Measurements from ENCODE around the gene CCDC184.
"Not testable (repeated sequence)": the region's sequence is repeated elsewhere in the genome, so short reads cannot be mapped to it uniquely, and the experiment has no call there.

CCDC184 gene

GRCh38 chr12:48143898-48144297 is 39.5 kb upstream of the CCDC184 start:
- no peaks in the 10 kb centered on the region for H3K9me2 ChIP-seq (ENCODE audit: low read depth, low read length)
- TF ChIP-seq, protein P1, sequence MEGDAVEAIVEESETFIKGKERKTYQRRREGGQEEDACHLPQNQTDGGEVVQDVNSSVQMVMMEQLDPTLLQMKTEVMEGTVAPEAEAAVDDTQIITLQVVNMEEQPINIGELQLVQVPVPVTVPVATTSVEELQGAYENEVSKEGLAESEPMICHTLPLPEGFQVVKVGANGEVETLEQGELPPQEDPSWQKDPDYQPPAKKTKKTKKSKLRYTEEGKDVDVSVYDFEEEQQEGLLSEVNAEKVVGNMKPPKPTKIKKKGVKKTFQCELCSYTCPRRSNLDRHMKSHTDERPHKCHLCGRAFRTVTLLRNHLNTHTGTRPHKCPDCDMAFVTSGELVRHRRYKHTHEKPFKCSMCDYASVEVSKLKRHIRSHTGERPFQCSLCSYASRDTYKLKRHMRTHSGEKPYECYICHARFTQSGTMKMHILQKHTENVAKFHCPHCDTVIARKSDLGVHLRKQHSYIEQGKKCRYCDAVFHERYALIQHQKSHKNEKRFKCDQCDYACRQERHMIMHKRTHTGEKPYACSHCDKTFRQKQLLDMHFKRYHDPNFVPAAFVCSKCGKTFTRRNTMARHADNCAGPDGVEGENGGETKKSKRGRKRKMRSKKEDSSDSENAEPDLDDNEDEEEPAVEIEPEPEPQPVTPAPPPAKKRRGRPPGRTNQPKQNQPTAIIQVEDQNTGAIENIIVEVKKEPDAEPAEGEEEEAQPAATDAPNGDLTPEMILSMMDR (IDR thresholded peaks at IDR 0.05; ENCODE audit: low read length): no peak
- TF ChIP-seq EZH2 (IDR thresholded peaks at IDR 0.05; ENCODE audit: borderline replicate concordance, low read length): no peak
- no peak overlapping the region for H3K4me3 ChIP-seq (ENCODE audit: low read depth, low read length, poor library complexity, severe bottlenecking)
- H3K4me2 ChIP-seq (ENCODE audit: low read length): no peak overlapping the region
- H3K9ac ChIP-seq (ENCODE audit: low read length): no peak overlapping the region
- no peak overlapping the region for H2AFZ ChIP-seq (ENCODE audit: low read length)
- H3K79me2 ChIP-seq (ENCODE audit: insufficient read depth, low read length): no peaks in the 10 kb centered on the region
- peaks cover 96% of the 10 kb centered on the region for H3K36me3 ChIP-seq (ENCODE audit: insufficient read depth, low read length)
- H4K20me1 ChIP-seq (ENCODE audit: insufficient read depth, low read length): no peaks in the 10 kb centered on the region
- H3K9me3 ChIP-seq (ENCODE audit: low read length): no peaks in the 10 kb centered on the region
- no peak overlapping the region for H3K27ac ChIP-seq (ENCODE audit: low read depth, low read length, poor library complexity, severe bottlenecking)
- no peaks in the 10 kb centered on the region for H3K4me1 ChIP-seq (ENCODE audit: insufficient read depth, low read length, severe bottlenecking)
- no peaks in the 10 kb centered on the region for H3K27me3 ChIP-seq (ENCODE audit: insufficient read depth, low read length)
- H3F3A ChIP-seq (ENCODE audit: insufficient read depth, low read length): no peaks in the 10 kb centered on the region

GRCh38 chr12:48145981-48146380 is 37.5 kb upstream of the CCDC184 start:
- H3K36me3 ChIP-seq (ENCODE audit: insufficient read depth, low read length): peaks cover 96% of the 10 kb centered on the region
- no peaks in the 10 kb centered on the region for H3F3A ChIP-seq (ENCODE audit: insufficient read depth, low read length)
- no peaks in the 10 kb centered on the region for H3K4me1 ChIP-seq (ENCODE audit: insufficient read depth, low read length, severe bottlenecking)
- no peak overlapping the region for H3K4me2 ChIP-seq (ENCODE audit: low read length)
- no peak overlapping the region for H3K27ac ChIP-seq (ENCODE audit: low read depth, low read length, poor library complexity, severe bottlenecking)
- TF ChIP-seq EZH2 (IDR thresholded peaks at IDR 0.05; ENCODE audit: borderline replicate concordance, low read length): no peak
- TF ChIP-seq, protein P1 (IDR thresholded peaks at IDR 0.05; ENCODE audit: low read length): no peak
- H3K4me3 ChIP-seq (ENCODE audit: low read depth, low read length, poor library complexity, severe bottlenecking): no peak overlapping the region
- no peaks in the 10 kb centered on the region for H3K9me3 ChIP-seq (ENCODE audit: low read length)
- no peak overlapping the region for H3K9ac ChIP-seq (ENCODE audit: low read length)
- H2AFZ ChIP-seq (ENCODE audit: low read length): no peak overlapping the region
- no peaks in the 10 kb centered on the region for H3K79me2 ChIP-seq (ENCODE audit: insufficient read depth, low read length)
- H4K20me1 ChIP-seq (ENCODE audit: insufficient read depth, low read length): no peaks in the 10 kb centered on the region
- no peaks in the 10 kb centered on the region for H3K9me2 ChIP-seq (ENCODE audit: low read depth, low read length)
- no peaks in the 10 kb centered on the region for H3K27me3 ChIP-seq (ENCODE audit: insufficient read depth, low read length)

DNA sequence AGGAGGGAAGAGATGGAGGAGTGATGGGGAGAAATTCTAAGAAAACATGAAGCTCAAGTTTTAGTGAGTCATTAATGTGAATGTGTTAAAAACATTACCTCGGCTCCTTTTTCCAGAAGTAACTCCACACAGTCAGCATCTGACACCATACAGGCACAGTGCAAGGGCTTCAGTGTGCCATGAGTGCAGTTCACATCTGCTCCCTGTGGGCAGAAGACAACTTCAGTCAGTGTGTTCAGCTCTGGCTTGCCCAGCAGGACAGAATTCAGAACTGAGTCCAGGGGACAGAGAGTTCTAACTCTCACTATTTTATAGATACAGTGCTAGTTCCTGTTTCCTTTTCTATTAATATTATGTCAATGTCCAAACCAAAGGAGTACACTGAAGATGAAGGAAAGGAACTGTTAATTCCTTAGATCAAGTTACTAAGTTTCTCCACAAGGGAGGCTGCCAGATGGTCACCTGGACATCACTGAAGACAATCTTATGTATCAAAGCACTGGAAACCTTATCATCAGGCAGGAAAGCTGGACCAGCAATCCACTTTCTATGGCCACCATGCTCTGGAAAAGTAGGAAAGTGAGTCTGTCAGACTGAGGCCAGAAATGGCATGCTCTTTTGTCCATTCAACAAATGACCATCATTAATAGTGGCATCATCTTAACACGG is 32.2 kb upstream of the CCDC184 start:
- Histone ChIP-seq H3K27ac (ENCODE audit: low read depth, low read length, poor library complexity, severe bottlenecking) (no peak overlapping the region), H4K20me1 (ENCODE audit: insufficient read depth, low read length) (no peaks in the 10 kb centered on the region), H3K4me1 (ENCODE audit: insufficient read depth, low read length, severe bottlenecking) (peaks cover 3% of the 10 kb centered on the region), H3K9me2 (ENCODE audit: low read depth, low read length) (no peaks in the 10 kb centered on the region), H3K4me2 (ENCODE audit: low read length) (no peak overlapping the region), H3K27me3 (ENCODE audit: insufficient read depth, low read length) (no peaks in the 10 kb centered on the region), H3K4me3 (ENCODE audit: low read depth, low read length, poor library complexity, severe bottlenecking) (no peak overlapping the region), H3K79me2 (ENCODE audit: insufficient read depth, low read length) (peaks cover 3% of the 10 kb centered on the region), H2AFZ (ENCODE audit: low read length) (no peak overlapping the region), H3K9me3 (ENCODE audit: low read length) (no peaks in the 10 kb centered on the region), H3K9ac (ENCODE audit: low read length) (no peak overlapping the region), H3F3A (ENCODE audit: insufficient read depth, low read length) (no peaks in the 10 kb centered on the region), H3K36me3 (ENCODE audit: insufficient read depth, low read length) (peaks cover 68% of the 10 kb centered on the region)
- no peak for TF ChIP-seq EZH2 (IDR thresholded peaks at IDR 0.05; ENCODE audit: borderline replicate concordance, low read length)
- TF ChIP-seq, protein P1 (IDR thresholded peaks at IDR 0.05; ENCODE audit: low read length): no peak

GRCh38 chr12:48155786-48156185 is 27.7 kb upstream of the CCDC184 start:
- H3K27me3 ChIP-seq (ENCODE audit: insufficient read depth, low read length); H3K4me3 ChIP-seq (ENCODE audit: low read depth, low read length, poor library complexity, severe bottlenecking); H3K9ac ChIP-seq (ENCODE audit: low read length); H3K79me2 ChIP-seq (ENCODE audit: insufficient read depth, low read length); H2AFZ ChIP-seq (ENCODE audit: low read length); H3K9me2 ChIP-seq (ENCODE audit: low read depth, low read length); H4K20me1 ChIP-seq (ENCODE audit: insufficient read depth, low read length); H3F3A ChIP-seq (ENCODE audit: insufficient read depth, low read length); H3K9me3 ChIP-seq (ENCODE audit: low read length); H3K4me2 ChIP-seq (ENCODE audit: low read length); H3K27ac ChIP-seq (ENCODE audit: low read depth, low read length, poor library complexity, severe bottlenecking): not testable (repeated sequence)
- Histone ChIP-seq H3K36me3 (ENCODE audit: insufficient read depth, low read length) (peaks cover 24% of the 10 kb centered on the region), H3K4me1 (ENCODE audit: insufficient read depth, low read length, severe bottlenecking) (peaks cover 26% of the 10 kb centered on the region)
